Sigmoid colon (tissue), 4 donors: Measurements from ENCODE around the gene GALNT17.

Experiments
- CTCF ChIP-seq, 4 experiments: fragments of 450-650 bp in 3 of 4; fragments of 200-600 bp in 1 of 4; IDR thresholded peaks; one replicate each; pipeline ENCODE4 v1.5.1; 2016 to 2019; ENCODE audit warnings: antibody characterized with exemption in 4 of 4, mild to moderate bottlenecking in 3 of 4, moderate library complexity in 2 of 4
- EP300 ChIP-seq, 4 donors: sonication (generic); formaldehyde crosslinking; IDR thresholded peaks; one replicate each; pipeline ENCODE4 v1.6.1; 2017; ENCODE audit warnings: antibody characterized with exemption in 4 of 4
- POLR2A ChIP-seq, 2 donors: fragments of 450-650 bp; IDR thresholded peaks; one replicate each; pipeline ENCODE4 v1.6.1; 2016; ENCODE audit warnings: antibody characterized with exemption in 2 of 2, mild to moderate bottlenecking in 2 of 2, moderate library complexity in 2 of 2
- POLR2AphosphoS5 ChIP-seq, 4 donors: sonication (generic); formaldehyde crosslinking; IDR thresholded peaks; one replicate each; pipeline ENCODE4 v1.6.1; 2017; ENCODE audit warnings: antibody characterized with exemption in 4 of 4

GRCh38 chr7:71727347-71727746 lies 595.4 kb downstream of the GALNT17 start:
- TF ChIP-seq CTCF (IDR thresholded peaks at IDR 0.05) (no peak), POLR2AphosphoS5 (IDR thresholded peaks at IDR 0.05) (no peak), POLR2A (IDR thresholded peaks at IDR 0.05) (no peak), EP300 (IDR thresholded peaks at IDR 0.05) (no peak)
